ENCODE results near the gene KCNMA1. TPM values are rescaled to one million over a fixed set of nuclear protein-coding genes. Genes with fewer than 3 reads are reported as not detected.

KCNMA1 gene
- total RNA-seq, 1 experiment from 2014 or later: 0.45 TPM

GRCh38 chr10:77611670-77612069 is 25.9 kb downstream of the KCNMA1 start:
- no peaks in the 10 kb centered on the region for H3K36me3 Mint-ChIP-seq (ENCODE audit: insufficient read depth, unreplicated experiment)
- no peak overlapping the region for H3K27ac Mint-ChIP-seq (ENCODE audit: unreplicated experiment)
- H3K4me1 Mint-ChIP-seq (ENCODE audit: low read depth, unreplicated experiment): no peaks in the 10 kb centered on the region
- no peak overlapping the region for H3K4me3 Mint-ChIP-seq (ENCODE audit: low read depth, unreplicated experiment)
- CTCF ChIA-PET: no interaction called here
- no peaks in the 10 kb centered on the region for H3K9me3 Mint-ChIP-seq (ENCODE audit: low read depth, unreplicated experiment)
- no peak for DNase-seq
- no TSS peak for BruUV-seq (replicated peaks)
- peaks cover 100% of the 10 kb centered on the region for H3K27me3 Mint-ChIP-seq (ENCODE audit: unreplicated experiment)
- TF ChIP-seq CTCF (IDR thresholded peaks at IDR 0.05; ENCODE audit: unreplicated experiment): no peak
- intact Hi-C loops (cut with micrococcal nuclease; ENCODE audit: unreplicated experiment): no loop called here

GRCh38 chr10:77611221-77611620 is 26.4 kb downstream of the KCNMA1 start:
- intact Hi-C loops (cut with micrococcal nuclease; ENCODE audit: unreplicated experiment): no loop called here
- DNase-seq: no peak
- no peak overlapping the region for H3K27ac Mint-ChIP-seq (ENCODE audit: unreplicated experiment)
- BruUV-seq (replicated peaks): no TSS peak
- H3K36me3 Mint-ChIP-seq (ENCODE audit: insufficient read depth, unreplicated experiment): no peaks in the 10 kb centered on the region
- peaks cover 100% of the 10 kb centered on the region for H3K27me3 Mint-ChIP-seq (ENCODE audit: unreplicated experiment)
- no peaks in the 10 kb centered on the region for H3K4me1 Mint-ChIP-seq (ENCODE audit: low read depth, unreplicated experiment)
- H3K9me3 Mint-ChIP-seq (ENCODE audit: low read depth, unreplicated experiment): no peaks in the 10 kb centered on the region
- TF ChIP-seq CTCF (IDR thresholded peaks at IDR 0.05; ENCODE audit: unreplicated experiment): no peak
- H3K4me3 Mint-ChIP-seq (ENCODE audit: low read depth, unreplicated experiment): no peak overlapping the region
- CTCF ChIA-PET: interaction anchor here (0.8 kb wide), 1 partner anchor 447 kb away, joined by 3 read pairs; no protein-coding TSS in a partner anchor

- CTCF ChIA-PET: no interaction called here
- Mint-ChIP-seq H3K4me1 (ENCODE audit: low read depth, unreplicated experiment) (no peaks in the 10 kb centered on the region), H3K9me3 (ENCODE audit: low read depth, unreplicated experiment) (no peaks in the 10 kb centered on the region), H3K27ac (ENCODE audit: unreplicated experiment) (no peak overlapping the region), H3K4me3 (ENCODE audit: low read depth, unreplicated experiment) (no peak overlapping the region), H3K27me3 (ENCODE audit: unreplicated experiment) (peaks cover 87% of the 10 kb centered on the region), H3K36me3 (ENCODE audit: insufficient read depth, unreplicated experiment) (no peaks in the 10 kb centered on the region)
- BruUV-seq (replicated peaks): no TSS peak
- no peak for TF ChIP-seq CTCF (IDR thresholded peaks at IDR 0.05; ENCODE audit: unreplicated experiment)
- intact Hi-C loops (cut with micrococcal nuclease; ENCODE audit: unreplicated experiment): no loop called here
- no peak for DNase-seq
These were observed 27.8 kb downstream of the KCNMA1 start for GRCh38 chr10:77609781-77610272.

GRCh38 chr10:77608281-77608680 is 29.3 kb downstream of the KCNMA1 start:
- Mint-ChIP-seq H3K27ac (ENCODE audit: unreplicated experiment) (no peak overlapping the region), H3K9me3 (ENCODE audit: low read depth, unreplicated experiment) (no peaks in the 10 kb centered on the region), H3K4me1 (ENCODE audit: low read depth, unreplicated experiment) (no peaks in the 10 kb centered on the region), H3K27me3 (ENCODE audit: unreplicated experiment) (peaks cover 76% of the 10 kb centered on the region), H3K4me3 (ENCODE audit: low read depth, unreplicated experiment) (no peak overlapping the region), H3K36me3 (ENCODE audit: insufficient read depth, unreplicated experiment) (no peaks in the 10 kb centered on the region)
- BruUV-seq (replicated peaks): no TSS peak
- CTCF ChIA-PET: no interaction called here
- no peak for TF ChIP-seq CTCF (IDR thresholded peaks at IDR 0.05; ENCODE audit: unreplicated experiment)
- intact Hi-C loops (cut with micrococcal nuclease; ENCODE audit: unreplicated experiment): no loop called here
- DNase-seq: no peak
